GM18499 (cell line): ENCODE data around the gene TBC1D25.

Experiments
- ATAC-seq: cut with Tn5 transposase; IDR thresholded peaks from one replicate; pipeline ENCODE4 v1.9.1; 2021; ENCODE audit warnings: moderate number of reproducible peaks; ENCODE audit not compliant: insufficient read depth, unreplicated experiment

TBC1D25 gene, protein sequence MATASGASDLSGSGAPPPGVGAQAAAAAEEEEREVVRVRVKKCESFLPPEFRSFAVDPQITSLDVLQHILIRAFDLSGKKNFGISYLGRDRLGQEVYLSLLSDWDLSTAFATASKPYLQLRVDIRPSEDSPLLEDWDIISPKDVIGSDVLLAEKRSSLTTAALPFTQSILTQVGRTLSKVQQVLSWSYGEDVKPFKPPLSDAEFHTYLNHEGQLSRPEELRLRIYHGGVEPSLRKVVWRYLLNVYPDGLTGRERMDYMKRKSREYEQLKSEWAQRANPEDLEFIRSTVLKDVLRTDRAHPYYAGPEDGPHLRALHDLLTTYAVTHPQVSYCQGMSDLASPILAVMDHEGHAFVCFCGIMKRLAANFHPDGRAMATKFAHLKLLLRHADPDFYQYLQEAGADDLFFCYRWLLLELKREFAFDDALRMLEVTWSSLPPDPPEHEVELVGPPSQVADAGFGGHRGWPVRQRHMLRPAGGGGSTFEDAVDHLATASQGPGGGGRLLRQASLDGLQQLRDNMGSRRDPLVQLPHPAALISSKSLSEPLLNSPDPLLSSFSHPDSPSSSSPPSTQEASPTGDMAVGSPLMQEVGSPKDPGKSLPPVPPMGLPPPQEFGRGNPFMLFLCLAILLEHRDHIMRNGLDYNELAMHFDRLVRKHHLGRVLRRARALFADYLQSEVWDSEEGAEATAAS

DNA sequence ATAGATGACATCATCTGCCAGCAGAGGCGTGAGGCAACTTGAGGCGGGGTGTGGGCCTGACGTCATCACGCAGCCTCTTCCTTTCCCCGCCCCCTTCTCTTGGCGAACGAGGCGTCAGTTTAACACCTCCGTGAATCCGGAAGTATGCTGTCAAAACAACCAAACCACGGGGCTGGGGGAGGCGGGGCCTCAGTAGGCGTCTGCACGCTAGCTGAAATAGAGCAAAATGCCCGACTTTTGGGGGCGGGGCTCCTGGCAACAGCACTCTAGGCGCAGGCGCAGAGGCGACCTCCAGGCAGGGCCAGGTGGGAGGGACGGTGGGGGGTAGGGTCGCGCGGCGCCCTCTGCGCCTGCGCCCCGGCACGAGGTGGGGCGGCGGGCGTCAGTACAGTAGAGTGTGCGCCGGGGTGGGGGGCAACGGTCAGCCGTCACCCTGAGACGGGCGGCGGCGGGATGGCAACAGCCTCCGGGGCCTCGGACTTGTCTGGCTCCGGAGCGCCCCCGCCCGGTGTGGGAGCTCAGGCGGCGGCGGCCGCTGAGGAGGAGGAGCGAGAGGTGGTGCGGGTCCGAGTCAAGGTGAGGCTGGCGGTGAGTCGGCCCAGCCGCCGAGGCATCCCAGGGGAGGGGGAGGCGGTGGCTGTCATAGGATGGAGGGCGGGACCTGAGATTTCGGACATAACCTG, at the start of gene TBC1D25:
Gene TBC1D25, plus strand, starts transcription at position 370 of the 683 bp plus-strand sequence. Its CDS starts 84 bp downstream, at position 454.
- ATAC-seq: peak; percentile 44

- ATAC-seq: no peak
These were observed 49.6 kb upstream of the TBC1D25 start for GRCh38 chrX:48489892-48490291.

DNA sequence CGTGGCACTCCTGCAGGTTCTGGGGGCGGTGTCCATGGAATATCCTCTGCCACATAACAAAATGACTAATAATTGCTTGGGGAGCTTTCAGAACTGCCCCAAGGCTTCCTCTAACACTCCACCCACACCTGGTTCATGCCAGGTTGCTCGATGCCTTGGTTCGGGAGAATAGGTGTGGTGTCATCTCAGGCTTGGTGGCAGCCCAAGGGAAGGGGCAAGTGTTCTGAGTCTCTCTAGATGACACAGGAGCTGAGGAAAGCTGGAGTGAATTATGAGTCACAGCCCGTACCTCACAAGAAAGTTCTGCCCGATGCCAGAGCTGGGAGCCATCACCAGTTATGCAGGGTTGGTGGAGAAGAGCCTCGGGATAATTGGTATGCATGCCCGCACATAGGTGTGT, 48.9 kb upstream of the TBC1D25 start:
- ATAC-seq: no peak

DNA sequence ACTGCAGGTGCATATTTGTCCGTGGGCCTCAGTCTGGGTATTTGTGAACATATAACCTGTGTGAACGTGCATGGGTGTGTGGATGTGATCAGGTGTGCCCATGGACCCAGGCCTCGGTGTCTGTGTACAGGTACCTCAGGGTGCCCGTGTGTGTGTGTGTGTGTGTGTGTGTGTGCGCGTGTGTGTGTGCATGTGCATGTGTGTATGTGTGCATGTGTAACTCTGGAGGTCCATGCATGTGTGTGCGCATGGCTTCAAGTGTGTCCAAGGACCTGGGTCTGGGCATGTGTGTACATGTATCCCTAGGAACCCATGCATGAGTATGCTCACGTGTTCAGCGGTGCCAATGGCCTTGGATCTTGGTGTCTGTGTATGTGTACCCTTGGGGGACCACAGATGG, 47.7 kb upstream of the TBC1D25 start:
- ATAC-seq: no peak

- ATAC-seq: no peak
These were observed 47.1 kb upstream of the TBC1D25 start for GRCh38 chrX:48492293-48492910.

DNA sequence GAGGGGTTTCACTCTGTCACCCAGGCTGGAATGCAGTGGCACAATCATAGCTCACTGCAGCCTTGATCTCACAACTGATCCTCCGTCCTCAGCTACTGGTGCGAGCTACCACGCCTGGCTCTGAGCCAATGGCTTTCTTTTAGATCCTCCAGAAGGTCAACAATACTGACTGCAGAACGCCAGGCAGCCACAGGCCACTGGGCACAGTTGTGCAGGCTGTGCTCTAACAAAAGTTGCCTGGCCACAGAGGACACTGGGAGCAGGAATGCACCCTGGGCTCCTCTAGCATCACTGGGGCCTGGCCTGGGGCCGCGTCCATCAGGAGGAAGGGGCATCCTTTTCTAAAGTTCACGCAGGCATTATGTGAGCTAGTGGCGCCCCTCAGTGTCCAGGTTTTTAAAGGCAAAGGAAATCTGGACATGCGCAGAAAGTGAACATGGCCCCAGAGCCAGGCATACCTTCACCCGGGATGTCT, 45.6 kb upstream of the TBC1D25 start:
- no peak for ATAC-seq

DNA sequence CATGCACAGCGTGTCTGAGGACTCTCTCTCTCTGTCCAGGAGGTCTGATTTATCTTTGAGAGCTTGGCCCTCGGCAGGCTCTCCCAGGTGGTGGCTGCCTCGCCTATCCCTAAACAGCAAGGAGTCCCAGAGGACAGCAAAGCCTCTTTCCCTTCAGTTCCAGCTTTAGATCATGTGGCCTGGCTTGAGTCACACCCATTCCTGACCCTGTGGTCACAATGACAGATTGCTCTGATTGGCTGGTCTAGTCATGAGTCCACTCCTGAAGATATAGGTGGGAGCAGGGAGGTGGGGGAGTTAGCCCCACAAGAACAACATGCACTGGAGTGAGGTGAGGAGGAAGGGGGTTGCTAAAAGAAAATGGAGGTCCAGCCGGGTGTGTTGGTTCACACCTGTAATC, 42.9 kb upstream of the TBC1D25 start:
- no peak for ATAC-seq

DNA sequence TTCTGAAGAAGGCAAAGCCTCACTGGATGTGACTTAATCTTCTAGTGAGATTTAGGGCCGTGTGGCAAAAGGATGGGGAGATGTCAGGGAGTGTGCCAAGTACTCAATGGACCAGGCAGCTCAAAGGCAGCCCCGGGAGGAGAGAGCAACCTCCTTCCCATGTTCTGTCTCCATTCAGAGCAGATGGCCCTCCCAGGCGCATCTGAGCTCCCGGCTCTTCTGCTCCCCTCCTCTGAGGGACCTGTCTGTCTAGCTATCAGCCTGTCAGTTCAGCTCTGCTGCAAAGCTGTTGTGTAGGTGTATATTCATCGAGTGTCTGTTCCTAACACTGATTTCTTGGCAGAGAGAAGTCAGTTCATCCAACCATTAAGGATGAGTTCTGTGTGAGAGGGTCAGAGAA, 41.6 kb upstream of the TBC1D25 start:
- ATAC-seq: no peak

GRCh38 chrX:48498374-48498809, 41.1 kb upstream of the TBC1D25 start:
- no peak for ATAC-seq

GRCh38 chrX:48504261-48504660, 35.3 kb upstream of the TBC1D25 start:
- no peak for ATAC-seq

DNA sequence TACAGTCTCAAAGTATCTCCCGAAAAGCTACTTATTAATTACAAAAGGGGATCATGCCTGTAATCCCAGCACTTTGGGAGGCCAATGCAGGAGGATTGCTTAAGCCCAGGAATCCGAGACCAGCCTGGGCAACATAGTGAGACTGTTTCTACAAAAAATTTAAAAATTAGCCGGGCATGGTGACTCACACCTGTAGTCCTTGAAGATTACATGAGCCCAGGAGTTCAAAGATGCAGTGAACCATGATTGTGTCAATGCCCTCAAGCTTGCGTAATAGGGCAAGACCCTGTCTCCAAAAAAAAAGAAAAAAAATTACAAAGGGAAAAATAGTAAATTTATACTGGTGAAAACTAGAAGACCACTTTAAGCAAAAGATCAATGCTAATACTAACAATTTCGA, 34.0 kb upstream of the TBC1D25 start:
- no peak for ATAC-seq

DNA sequence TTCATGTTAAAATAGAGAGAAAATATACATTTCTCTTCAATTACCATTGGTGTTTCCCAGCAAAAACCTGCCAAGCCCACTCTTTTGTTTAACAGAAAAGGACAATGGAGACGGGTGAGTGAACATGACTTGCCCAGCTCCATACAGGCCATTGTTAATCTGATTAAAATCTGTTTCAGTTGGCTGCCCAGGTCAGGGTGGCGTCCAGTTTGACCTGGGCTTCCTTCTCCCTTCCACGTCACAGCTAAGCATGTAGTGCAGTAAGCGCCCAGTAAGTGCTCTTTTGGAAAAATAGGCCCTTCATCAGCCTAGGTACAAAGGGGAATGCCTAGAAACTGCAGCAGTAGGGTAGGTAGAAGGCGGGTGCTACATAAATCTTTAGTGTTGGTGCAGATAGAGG, 32.3 kb upstream of the TBC1D25 start:
- ATAC-seq: no peak

DNA sequence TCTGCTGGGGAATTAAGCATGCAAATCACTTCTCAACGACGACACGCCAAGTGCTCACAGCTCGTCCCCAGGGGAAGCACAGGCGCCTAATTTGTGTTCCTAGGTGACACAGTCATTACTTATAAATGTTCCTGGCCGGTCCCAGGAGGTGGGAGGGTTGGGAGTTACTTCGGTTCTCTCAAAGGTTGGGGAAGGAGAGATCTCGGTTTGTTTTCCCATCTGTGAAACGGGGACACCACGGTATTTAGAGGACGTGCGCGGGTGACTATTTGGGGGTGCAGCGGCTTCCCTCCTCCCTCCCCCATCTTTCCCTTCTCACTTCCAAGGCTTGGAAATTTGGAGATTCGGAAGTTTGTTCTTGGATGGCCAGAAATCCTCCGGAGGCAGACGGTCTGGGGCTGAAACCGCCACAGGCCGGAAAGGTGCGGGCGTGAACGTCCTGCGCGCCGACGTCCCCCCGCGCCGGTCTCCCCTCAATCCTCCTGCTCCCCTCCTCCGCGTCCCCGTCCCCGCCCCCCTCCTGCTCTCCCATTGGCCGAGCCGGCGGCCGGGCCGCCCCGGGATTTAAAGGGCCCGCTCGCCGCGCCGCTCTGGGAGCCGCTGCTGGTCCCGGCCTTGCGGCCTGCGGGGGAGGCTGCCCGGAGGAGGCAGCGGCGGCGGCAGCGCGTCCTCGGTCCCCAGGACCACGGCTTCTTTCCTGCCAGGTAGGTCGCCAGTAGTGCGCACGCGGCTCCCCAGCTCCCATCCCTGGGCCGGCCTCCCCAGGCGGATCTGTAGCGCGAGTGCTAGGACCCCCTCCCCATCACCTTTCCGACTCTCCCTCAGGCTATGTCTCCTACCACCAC, 30.9 kb upstream of the TBC1D25 start, which contains the start of gene PORCN:
Gene PORCN, plus strand, starts transcription at position 593 of the 845 bp plus-strand sequence. CDS start 829 bp downstream, outside the sequence.
- no peak for ATAC-seq

DNA sequence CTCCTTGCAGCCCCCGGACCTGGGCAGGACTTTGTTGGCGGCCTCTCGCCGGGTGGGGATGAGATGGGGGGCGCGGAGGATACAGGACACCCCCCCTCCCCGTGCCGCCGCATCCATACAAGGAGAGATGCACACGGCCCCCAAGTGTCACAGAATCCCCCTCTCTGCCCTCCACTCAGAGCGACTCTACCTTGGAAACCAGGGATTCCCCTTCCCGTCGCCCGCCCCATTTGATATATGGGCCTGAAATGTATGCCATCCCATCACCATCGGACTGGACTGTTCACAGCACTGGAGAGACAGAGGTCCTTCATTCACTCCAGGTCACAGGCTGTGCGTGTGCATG, 30.3 kb upstream of the TBC1D25 start:
- ATAC-seq: no peak

- no peak for ATAC-seq
These were observed 29.9 kb upstream of the TBC1D25 start for GRCh38 chrX:48509619-48510018.

DNA sequence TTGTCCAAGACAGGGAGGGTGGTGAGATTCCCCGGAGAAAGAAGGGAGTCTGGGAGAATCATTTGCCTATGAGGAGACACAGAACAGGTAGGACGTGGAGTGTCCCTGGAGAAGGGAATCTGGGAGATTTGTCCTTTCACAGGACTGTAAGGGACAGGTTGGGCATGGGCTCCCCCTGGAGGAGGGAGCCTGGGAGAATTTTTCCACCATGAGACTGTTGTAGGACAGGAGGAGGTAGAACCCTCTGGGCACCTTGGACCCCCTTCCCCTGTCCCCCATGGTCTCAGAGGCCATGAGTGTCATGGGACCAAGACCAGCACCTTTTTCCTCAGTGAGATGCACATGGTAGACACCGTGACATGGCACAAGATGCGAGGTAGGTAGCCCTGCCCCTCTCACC, 28.0 kb upstream of the TBC1D25 start:
- no peak for ATAC-seq

- ATAC-seq: no peak
These were observed 27.1 kb upstream of the TBC1D25 start for GRCh38 chrX:48512371-48512935.

DNA sequence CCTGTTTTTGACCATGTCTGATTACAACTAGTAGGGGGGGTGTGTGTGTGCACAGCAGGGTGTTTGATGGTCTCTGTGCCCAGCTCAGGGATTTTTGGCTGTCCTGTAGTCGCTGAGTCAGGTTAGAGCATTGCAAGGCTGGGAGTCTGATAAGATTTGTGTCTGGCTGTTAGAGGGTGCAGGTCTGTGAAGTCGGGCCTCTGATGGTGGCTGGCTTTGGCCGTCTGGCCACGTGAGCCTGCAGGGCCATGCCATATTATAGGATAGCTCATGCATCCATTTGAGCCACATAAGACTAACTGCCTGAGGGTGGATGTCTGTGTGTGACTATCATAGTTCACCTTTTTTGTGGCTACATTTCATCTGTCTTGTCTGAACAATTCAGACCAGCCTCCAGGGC, 25.8 kb upstream of the TBC1D25 start:
- ATAC-seq: no peak

DNA sequence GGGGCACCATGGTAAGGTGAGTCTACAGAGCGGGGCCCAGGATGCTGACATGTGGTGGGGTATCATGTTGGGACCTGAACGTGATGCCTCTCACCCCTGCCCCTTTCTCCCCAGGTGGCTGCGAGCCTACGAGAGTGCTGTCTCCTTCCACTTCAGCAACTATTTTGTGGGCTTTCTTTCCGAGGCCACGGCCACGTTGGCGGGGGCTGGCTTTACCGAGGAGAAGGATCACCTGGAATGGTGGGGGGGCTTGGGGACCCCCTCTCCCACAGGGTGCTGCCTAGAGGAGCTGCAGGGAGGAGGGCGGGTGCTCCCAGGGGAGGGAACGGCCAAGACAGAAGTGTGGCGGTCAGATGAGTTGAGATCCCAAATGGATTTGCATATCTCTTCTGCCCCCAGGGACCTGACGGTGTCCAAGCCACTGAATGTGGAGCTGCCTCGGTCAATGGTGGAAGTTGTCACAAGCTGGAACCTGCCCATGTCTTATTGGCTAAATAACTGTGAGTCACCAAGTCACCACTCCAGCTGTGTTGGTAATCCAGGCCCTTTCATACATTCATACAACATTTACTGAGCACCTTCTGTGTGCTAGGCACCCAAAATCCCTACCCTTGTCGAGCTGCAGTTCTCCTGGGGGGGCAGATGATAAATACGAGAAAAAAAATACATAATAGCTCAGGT, 25.2 kb upstream of the TBC1D25 start:
- ATAC-seq: no peak
